Endometrial microvascular endothelial cells (primary cell): ENCODE measurements around the gene CDK4. TPM values are rescaled to one million over a fixed set of nuclear protein-coding genes. Genes with fewer than 3 reads are reported as not detected.
"Not testable (repeated sequence)": the region's sequence is repeated elsewhere in the genome, so short reads cannot be mapped to it uniquely, and the experiment has no call there.

Experiments used
- in situ Hi-C: cut with HindIII; loops from 2 replicates; pipeline ENCODE4 v1.10.0; 2017; ENCODE audit warnings: low sequenced_read_pairs, low pct_unique_long_range_greater_than_20kb; ENCODE audit errors: inconsistent ontology term
- total RNA-seq: library from RNA; depleted of rRNA; stranded (reverse); fragments of >200 nt; gene quantifications from one replicate; pipeline ENCODE4 v1.2.3, GENCODE V29; 2015; ENCODE audit errors: inconsistent ontology term

The CDK4 gene
- total RNA-seq, 1 donor from 2014 or later = 291 TPM

DNA sequence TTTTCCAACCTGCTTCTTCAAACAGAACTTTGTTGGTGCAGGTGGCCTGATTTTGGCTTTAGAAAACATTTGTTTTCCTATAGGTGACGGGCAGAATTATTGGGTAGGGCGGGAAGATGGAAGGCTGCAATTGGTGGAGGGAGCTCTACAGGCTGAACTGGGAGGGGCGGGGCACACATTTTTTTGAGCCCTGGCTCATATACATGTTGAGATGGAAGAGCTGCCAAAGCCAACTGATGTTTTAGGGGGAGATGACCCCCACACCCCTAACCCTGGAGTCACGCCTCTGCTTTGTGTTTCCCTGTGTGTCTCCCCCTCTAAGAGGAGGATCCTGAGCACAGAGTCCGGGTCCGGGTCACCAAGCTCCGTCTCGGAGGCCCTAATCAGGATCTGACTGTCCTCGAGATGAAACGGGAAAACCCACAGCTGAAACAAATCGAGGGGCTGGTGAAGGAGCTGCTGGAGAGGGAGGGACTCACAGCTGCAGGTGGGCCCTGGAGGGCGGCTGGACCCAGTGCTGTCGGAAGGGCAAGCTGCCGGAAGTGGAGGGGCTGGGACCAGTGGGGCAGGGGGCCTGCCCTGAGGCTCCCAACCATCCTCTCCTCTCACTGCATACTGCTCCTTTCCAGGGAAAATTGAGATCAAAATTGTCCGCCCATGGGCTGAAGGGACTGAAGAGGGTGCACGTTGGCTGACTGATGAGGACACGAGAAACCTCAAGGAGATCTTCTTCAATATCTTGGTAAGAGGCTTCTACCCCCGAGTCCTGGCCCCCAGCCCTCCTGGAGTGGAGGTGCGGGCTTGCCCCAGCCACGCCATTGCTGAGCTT lies 32.1 kb downstream of the CDK4 start:
- in situ Hi-C loops = no loop called here

GRCh38 chr12:57718641-57719528 lies 33.2 kb downstream of the CDK4 start:
- in situ Hi-C loops = no loop called here

DNA sequence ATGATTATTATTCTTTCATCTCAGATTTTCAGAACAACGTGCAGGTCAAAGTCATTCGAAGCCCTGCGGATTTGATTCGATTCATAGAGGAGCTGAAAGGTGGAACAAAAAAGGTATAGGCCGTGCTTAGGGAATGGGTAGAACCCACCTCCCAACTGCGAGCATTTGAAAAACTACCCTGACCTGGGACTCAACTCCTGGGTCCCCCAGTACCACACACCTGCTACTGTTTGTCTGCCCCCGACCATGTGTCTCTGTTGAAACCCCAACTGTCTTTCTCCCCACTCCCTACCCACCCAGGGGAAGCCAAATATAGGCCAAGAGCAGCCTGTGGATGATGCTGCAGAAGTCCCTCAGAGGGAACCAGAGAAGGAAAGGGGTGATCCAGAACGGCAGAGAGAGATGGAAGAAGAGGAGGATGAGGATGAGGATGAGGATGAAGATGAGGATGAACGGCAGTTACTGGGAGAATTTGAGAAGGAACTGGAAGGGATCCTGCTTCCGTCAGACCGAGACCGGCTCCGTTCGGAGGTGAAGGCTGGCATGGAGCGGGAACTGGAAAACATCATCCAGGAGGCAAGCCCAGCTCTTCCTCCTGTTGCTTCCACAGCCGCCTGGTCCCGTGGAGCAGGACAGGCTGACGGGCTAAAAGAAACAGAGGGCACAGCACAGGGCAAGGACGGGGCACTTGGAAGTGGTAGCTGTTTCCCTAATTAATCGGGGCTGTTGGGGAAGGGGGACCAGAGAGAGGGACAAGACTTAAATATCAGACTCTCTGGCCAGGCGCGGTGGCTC lies 34.1 kb downstream of the CDK4 start:
- in situ Hi-C loops = no loop called here

DNA sequence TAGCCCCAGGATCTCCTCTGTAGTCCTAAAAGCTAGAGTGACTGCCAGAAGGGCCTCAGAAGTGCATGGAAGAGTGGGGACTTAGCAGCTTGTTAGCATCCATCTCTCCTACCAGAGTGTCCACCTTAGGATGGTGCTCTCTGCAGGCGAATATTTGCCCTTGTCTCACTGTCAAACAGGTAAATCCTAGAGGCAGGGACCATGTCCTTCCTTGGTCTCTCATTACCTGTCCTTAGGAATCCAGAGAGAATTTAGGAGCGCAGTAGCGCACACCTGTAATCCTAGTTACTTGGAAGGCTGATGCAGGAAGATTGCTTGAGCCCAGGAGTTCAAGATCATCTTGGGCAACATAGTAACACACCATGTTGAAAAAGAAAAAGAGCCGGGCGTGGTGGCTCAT lies 35.0 kb downstream of the CDK4 start:
- in situ Hi-C loops = no loop called here

DNA sequence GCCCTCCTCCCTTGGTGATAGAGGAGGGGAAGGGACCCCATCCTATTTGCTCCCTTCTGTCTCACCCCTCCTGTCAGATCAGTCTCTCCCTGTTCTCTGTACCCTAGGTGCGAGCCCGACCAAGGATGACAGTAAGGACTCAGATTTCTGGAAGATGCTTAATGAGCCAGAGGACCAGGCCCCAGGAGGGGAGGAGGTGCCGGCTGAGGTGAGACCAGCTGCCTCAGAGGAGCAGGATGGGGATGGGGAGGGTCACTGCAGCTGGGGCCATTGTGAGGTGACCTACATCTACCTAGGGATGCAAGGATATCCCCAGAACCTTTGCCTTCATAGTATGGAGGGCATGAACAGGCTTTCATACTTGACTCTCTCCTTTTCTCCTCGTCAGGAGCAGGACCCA lies 35.8 kb downstream of the CDK4 start:
- in situ Hi-C loops = no loop called here

GRCh38 chr12:57715786-57716185 lies 36.3 kb downstream of the CDK4 start:
- in situ Hi-C loops = no loop called here

DNA sequence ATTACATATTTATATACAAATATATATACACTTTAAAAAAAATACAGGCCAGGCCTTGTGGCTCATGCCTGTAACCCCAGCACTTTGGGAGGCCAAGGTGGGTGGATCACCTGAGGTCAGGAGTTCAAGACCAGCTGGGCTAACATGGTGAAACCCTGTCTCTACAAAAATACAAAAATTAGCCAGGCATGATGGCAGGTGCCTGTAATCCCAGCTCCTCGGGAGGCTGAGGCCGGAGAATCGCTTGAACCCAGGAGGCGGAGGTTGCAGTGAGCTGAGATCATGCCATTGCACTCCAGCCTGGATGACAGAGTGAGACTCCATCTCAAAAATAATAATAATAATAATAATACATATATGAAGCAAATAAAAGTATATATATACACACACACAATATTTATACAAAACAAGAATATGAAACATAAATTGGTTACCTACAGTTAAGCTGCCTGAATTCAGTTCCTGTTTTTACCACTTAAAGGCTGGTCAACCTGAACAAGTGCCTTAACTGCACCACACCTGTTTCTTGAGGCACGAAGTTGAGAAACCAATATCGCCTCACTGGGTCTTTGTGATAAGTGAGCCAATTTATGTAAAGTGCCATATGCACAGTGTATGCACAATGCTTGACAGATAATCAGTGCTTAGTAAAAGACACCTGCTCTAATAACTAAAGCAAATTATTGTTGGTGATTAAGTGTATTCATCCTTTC lies 36.9 kb downstream of the CDK4 start:
- in situ Hi-C loops = not testable (repeated sequence)

- in situ Hi-C loops = no loop called here
Measured at GRCh38 chr12:57713209-57713608, 38.9 kb downstream of the CDK4 start.

GRCh38 chr12:57712701-57713100 lies 39.4 kb downstream of the CDK4 start:
- in situ Hi-C loops = no loop called here

DNA sequence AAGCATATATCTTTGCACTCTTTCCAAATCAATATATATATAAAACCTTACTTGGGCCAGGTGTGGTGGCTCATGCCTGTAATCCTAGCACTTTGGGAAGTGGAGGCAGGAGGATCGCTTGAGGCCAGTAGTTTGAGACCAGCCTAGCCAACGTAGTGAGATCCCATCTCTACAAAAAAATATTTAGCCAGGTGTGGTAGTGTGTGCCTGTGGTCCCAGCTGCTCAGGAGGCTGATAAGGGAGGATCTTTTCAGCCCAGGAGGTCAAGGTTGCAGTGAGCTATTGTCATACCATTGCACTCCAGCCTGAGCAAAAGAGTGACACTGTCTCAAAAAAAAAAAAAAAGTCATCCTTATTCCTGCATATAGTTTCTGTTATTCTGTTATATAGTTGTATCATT lies 43.8 kb downstream of the CDK4 start:
- in situ Hi-C loops = no loop called here

- in situ Hi-C loops = no loop called here
Measured at GRCh38 chr12:57707250-57707649, 44.9 kb downstream of the CDK4 start.

GRCh38 chr12:57700317-57700716 lies 51.8 kb downstream of the CDK4 start:
- in situ Hi-C loops = no loop called here

DNA sequence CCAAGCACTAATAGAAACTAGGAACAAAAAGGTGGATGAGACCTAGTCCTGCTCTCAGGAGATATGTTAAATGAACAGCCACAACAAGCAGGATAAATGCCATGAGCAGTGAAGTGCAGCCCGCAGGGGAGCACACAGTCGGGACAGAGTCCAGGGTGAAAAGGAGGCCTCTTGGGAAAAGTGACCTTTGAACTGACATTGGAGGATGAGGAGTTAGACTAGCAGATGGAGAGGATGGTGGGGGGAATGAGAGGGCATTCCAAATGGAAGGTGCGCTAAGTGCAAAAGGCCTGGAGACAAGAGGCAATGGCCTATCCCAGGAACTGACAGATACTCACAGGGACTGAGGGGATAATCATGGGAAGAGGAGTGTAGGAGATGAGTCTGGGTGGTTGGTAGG lies 53.7 kb downstream of the CDK4 start:
- in situ Hi-C loops = no loop called here

Other genes starting within 250 kb of the CDK4 start
- gene DDIT3, start 231.8 kb downstream of the CDK4 start, total RNA-seq = 6.6 TPM
- gene MBD6, start 229.5 kb downstream of the CDK4 start, total RNA-seq = 8.7 TPM
- gene DCTN2, start 205.1 kb downstream of the CDK4 start, total RNA-seq = 221 TPM
- not detected for gene KIF5A, start 202.3 kb downstream of the CDK4 start, total RNA-seq
- gene PIP4K2C, start 161.1 kb downstream of the CDK4 start, total RNA-seq = 12.5 TPM
- 6.2 TPM for gene DTX3, start 147.5 kb downstream of the CDK4 start, total RNA-seq
- 0.09 TPM for gene ARHGEF25, start 140.9 kb downstream of the CDK4 start, total RNA-seq
- gene B4GALNT1, start 119.1 kb downstream of the CDK4 start, total RNA-seq = 0.19 TPM
- 295 TPM for gene OS9, start 58.2 kb downstream of the CDK4 start, total RNA-seq
- 1.2 TPM for gene AGAP2, start 13.6 kb downstream of the CDK4 start, total RNA-seq
- 37.3 TPM for gene TSPAN31, start 7.3 kb downstream of the CDK4 start, total RNA-seq
- 0.37 TPM for gene MARCHF9, start 2.8 kb upstream of the CDK4 start, total RNA-seq
- gene CYP27B1, start 14.8 kb upstream of the CDK4 start, total RNA-seq = 1.9 TPM
- 15.3 TPM for gene METTL1, start 19.8 kb upstream of the CDK4 start, total RNA-seq
- 11.7 TPM for gene EEF1AKMT3, start 20.3 kb upstream of the CDK4 start, total RNA-seq
- 45.9 TPM for gene TSFM, start 30.5 kb upstream of the CDK4 start, total RNA-seq
- 0.46 TPM for gene AVIL, start 66.4 kb upstream of the CDK4 start, total RNA-seq
- gene CTDSP2, start 94.4 kb upstream of the CDK4 start, total RNA-seq = 109 TPM
- 3.7 TPM for gene ATP23, start 189.3 kb upstream of the CDK4 start, total RNA-seq